NT2/D1 (cell line): ENCODE measurements around the gene BEST2.

ENCODE experiments used
- YY1 ChIP-seq: IDR thresholded peaks from 2 replicates; pipeline ENCODE4 v1.6.1; 2011; ENCODE audit not compliant: insufficient read length, insufficient read depth
- ZNF274 ChIP-seq: IDR thresholded peaks from 2 replicates; pipeline ENCODE4 v1.6.1; 2011; ENCODE audit warnings: mild to moderate bottlenecking, low read depth, low read length

GRCh38 chr19:12756150-12756883, 4.7 kb downstream of the BEST2 start:
- TF ChIP-seq YY1, result no peak
- no peak for TF ChIP-seq ZNF274
